Astrocyte of the hippocampus (primary cell): Measurements from ENCODE around the gene PKM.
"Not testable (repeated sequence)": the region's sequence is repeated elsewhere in the genome, so short reads cannot be mapped to it uniquely, and the experiment has no call there.

Experiments used
- DNase-seq: peaks from one replicate; pipeline ENCODE4 v3.0.0; 2011; ENCODE audit warnings: low read depth, low spot score

Gene PKM

DNA sequence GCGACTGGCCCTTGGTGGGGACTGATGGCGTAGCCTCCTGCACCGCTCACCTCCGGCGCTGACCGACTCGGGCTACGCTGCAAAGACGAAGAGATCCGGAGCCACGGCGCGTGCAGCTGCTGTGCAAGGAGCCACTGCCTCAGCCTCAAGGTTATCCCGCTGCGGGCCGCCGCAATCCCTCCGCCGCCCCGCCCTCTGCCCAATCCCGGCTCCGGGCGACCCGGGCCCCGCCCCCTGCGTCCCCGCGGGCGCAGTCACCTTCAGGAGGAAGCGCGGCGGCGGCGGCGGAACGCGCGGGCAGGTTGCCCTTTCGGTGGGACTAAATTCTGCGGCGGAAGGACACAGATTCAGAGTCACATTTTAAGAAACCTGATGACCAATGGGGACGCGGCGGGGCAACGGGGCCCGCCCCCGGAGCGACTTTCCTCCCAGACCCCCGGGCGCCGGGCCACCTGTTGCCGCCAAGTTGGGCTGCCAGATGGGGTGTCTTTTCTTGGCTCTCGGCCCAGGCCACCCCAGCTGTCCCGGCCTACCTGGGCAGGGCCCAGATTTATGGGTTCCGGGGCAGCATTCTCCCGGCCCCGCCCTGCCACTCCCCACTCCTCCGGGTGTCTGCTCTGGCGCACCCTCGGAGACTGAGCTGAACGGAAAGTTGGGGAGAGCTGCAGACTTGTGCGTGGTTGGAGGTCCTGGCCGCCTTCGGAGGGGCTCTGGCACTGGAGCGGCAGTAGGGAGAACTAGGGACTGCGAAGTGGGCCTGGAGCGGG, at the start of gene PKM:
TSS of gene PKM (minus strand) at position 125 of the 767 bp plus-strand sequence. CDS start 12,093 bp downstream, outside the sequence.
- peak; percentile 99 for DNase-seq

GRCh38 chr15:72280751-72281150, 49.8 kb upstream of the PKM start:
- no peak for DNase-seq

- no peak for DNase-seq
Measured at GRCh38 chr15:72278737-72279136, 47.7 kb upstream of the PKM start.

DNA sequence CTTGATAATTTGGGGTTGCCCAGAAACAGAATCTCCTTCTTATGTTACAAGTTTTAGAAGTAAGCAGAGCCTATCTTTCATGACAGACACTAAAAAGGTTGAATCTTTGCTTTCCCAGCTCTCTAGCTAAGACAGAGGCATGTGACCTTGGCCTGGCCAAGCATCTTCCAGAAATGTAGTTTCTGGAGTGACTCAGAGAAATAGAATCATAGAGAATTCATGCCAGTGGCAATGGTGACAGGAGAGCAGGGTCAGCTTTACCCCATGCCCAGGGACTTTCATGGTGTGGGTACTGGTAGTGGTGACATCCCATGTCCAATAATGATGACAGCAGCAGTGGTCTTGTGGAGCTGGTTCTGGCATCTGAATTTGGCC, 45.3 kb upstream of the PKM start:
- DNase-seq, result no peak

DNA sequence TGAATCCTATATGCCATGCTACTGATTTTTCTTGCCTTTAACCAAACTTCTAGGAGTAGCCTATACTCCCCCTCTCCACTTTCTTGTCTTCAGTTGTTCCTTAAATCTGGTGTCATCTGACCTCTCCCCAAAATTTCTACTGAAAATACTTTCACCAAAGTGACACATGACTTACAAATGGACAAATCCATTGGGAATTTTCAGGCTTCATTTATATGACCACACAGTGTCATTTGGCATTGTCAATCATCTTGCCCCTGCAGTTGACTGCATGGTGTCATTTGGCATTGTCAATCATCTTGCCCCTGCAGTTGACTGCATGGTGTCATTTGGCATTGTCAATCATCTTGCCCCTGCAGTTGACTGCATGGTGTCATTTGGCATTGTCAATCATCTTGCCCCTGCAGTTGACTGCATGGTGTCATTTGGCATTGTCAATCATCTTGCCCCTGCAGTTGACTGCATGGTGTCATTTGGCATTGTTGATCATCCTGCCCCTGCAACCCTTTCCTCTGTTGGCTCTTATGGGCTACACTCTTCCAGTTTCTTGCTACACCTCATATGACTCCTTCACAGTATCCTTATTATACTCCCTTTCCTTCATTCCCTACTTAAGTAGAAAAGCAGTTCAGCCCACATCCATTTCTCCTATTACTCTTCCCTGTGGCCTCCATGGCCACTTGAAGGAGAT, 44.8 kb upstream of the PKM start:
- DNase-seq, result not testable (repeated sequence)

- DNase-seq, result no peak
Measured at GRCh38 chr15:72272997-72273352, 42.0 kb upstream of the PKM start.

- peak; percentile 99 for DNase-seq
Measured at GRCh38 chr15:72272213-72272996, 41.4 kb upstream of the PKM start, which contains the start of gene PARP6. PARP6 (minus strand) TSS chr15:72272554; CDS start chr15:72267477, 5,077 bp downstream.

- DNase-seq, result peak; percentile 41
Measured at GRCh38 chr15:72271895-72272212, 40.9 kb upstream of the PKM start.

DNA sequence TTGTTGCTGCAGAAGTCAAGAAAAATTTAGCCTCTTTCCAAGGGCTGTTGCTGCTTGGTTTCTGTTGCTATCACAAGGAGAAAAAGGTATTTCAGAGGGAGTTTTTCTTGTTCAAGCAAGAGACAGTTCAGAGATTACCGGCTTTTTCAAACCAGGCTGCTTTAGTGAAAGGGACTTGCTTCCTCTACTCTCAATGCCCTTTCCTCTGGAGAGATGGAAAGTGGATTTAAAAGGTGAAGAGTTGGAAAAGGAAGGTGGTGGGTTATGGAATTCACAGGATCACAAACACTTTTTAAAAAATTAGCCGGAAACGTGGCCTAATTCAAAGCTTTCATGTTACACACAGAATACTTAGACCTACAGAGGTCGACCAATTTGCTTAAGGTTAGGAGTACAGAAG, 40.2 kb upstream of the PKM start:
- no peak for DNase-seq

DNA sequence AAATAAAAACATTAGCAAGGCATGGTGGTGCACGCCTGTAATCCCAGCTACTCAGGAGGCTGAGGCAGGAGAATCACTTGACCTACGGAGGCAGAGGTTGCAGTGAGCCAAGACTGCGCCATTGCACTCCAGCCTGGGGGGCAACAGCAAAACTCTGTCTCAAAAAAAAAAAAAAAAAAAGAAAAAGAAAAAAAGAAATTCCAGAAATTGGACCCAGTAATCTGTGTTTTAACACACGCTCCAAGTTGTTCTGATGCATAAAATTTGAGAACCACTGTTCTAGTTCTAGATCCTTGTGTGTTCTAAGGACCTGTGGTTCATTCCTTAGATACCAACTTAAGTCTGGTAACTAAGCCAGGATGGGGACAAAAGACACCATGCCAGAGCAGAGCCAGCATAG, 38.7 kb upstream of the PKM start:
- no peak for DNase-seq

DNA sequence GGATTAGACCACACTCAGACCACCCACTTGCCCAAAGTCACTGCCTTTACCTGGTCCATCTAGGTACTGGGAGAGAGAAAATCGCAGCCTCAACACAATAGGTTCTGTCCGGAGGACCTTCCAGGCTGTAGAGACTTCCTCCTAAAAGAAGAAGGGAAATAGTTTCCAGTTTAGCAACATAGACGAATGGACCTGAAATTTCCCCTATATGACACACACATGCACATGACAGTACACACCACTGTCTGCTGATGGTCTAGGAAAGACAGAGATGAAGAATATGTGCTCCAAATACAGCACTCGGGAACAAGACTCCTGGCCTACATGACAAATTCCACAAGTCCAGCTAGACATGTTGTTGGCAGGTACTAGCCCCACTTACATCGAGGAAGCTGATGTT, 34.0 kb upstream of the PKM start:
- DNase-seq, result no peak

DNA sequence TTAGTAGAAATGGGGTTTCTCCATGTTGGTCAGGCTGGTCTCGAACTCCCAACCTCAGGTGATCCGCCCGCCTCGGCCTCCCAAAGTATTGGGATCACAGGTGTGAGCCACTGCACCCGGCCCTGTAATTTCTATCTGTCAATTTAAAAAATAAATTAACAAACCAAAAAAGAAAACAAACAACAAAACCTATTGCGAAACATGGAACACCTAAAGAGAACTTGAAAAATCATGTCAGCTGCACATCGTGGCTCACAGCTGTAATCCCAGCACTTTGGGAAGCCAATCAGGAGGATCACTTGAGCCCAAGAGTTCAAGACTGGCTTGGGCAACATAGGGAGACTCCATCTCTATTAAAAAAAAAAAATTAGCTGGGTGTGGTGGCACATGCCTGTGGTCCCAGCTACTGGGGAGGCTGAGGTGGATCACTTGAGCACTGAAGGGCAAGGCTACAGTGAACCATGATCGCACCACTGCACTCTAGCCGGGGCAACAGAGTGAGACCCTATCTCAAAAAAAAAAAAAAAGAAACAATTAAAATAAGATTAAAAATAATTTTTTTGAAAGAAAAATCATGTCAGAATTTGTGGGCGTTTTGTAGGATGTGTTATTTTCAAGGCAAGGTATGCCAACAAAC, 21.8 kb upstream of the PKM start:
- no peak for DNase-seq

DNA sequence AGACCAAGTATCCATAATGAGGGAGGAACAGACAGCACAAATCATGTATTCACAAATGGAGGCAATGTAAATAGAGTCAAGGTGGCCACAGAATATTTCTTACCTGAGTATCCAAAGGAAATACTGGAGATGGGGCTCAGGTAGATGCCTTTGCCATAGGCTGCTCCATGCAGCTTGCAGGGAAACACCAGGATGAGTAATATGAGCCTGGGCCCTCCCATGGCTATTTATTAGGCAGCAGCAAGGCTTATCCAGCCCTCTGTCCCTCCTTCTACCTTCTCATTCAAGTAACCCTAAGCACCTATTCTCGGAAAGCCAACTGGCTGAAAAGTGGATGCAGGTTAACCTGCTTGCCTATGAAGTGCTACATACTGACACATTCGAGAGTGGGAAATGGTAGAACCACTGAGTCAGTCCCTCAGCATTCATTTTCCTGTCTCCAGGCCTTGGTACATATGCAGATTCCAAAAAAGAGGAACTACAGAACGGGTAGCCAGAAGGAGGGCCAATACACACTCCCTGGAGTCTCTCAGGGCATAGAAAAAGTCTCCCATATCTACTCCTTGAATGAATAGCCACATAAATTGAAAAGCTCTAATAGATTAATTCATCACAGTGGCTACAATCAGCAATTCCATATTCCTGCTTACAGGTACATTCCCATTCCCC, 18.3 kb upstream of the PKM start:
- DNase-seq, result no peak

DNA sequence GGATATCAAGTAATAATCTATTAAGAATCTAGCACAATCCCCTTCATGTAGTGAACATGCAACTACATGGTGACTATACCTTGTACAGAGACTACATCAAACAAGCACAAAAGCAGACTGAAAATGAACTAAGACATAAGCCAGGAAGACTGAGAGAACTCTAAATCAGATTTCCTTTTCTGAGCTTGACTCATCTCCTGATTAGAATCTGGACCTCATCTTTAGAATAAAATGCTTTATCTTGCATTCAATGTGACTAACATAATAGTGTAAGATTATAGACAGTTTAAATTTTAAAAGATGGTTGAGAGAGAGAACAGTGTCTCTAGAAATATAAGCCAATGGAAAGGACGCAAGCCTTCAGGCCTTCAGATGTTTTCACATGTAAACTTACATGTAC, 17.5 kb upstream of the PKM start:
- DNase-seq, result no peak

DNA sequence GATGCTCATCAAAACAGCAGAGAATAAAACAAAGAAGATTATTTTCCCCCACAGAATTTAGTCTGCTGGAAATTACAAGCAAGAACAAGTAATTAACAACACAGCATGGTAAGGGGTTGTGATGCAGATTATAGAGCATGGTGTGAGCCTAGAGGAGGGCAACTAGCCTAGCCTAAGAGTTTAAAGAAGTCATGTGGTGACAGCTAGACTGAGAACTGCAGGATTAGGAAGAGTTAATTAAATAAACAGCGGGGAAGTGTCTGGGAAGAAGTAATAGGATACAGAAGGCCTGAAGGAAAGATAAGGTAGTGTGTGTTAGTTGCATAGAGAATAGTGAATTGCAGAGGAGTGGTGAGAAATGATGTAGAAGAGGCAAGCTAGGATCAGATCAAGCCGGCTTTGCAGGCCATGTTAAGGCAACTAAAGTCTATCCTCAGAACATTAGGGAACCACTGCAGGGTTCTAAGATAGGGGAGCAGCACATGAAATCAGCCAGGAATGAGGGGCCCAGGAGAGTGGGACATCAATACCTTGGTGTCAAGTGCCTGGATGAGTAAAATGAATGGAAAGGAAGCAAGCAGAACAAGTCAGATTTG, 11.9 kb upstream of the PKM start:
- no peak for DNase-seq

- DNase-seq, result no peak
Measured at GRCh38 chr15:72239652-72240051, 8.7 kb upstream of the PKM start.

DNA sequence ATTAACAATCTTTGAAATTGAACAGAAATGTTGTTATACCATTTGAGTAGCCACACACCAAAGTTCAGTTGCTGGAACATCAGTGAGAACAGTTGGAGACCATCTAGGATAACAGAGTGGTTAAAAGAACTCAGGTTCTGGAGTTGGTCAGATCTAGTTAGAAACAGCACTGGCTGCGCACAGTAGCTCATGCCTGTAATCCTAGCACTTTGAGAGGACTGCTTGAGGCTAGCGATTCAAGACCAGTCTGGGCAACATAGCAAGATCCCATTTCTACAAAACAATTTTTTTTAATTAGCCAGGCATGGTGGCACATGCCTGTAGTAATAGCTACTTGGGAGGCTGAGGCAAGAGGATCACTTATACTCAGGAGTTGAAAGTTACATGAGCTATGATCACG, 7.6 kb upstream of the PKM start:
- no peak for DNase-seq

DNA sequence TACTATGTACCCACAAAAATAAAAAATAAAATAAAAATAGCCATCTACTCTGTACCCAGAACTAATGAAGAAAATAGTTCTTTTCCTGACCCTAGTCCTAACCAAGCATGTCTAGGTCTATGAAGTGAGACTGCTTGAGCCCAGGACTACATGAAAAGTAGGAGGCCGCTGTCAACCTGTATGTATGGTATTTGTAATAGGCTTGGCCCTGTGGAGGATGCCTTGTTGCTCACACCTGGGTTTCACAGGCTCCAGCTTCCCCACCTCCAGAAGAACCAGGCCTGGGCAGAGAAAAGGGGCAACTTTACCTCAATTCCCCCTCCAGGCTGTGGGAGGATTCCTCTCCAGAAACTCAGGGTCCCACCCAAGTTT, 6.8 kb upstream of the PKM start:
- no peak for DNase-seq

DNA sequence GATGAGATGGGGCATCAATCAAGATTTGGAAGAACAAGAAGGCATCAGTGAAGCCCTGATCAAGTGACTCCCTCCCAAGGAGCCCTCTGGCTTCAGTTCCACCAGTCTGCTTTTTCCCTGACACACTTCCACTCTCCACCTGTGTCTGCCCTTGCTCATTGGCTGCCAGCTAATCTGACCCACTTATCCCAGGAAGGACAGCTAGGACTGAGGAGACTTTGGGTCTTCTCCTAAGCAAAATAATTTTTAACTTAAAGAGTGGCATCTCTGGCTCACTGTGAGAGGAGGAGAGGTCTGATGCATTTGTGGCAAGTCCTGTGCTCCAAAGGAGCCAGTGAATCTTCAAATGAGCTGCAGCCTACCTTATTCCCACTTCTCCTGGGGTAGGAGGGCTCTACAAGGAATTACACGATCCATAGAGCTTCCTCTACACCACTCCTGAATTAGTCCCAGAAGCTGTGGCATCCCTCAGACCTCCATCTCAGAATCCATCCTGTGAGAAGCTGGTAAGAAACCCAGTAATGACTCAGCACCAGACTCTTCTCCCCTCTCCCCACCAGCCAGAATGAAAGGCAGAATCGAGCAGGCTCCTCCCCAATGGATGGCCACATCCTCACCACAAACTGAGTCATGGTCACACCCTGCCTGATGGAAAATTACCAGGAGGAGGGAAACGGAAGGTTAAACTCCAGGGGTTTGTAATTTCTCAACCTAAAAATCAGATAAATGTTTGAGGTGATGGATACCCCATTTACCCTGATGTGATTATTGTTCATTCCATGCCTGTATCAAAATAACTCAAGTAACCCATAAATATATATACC, 6.3 kb upstream of the PKM start:
- peak; percentile 98 for DNase-seq

GRCh38 chr15:72236381-72237003, 5.5 kb upstream of the PKM start:
- no peak for DNase-seq
